Measurements from ENCODE around the gene SEMA7A.

GRCh38 chr15:74390647-74391288 is 43.0 kb downstream of the SEMA7A start:
- TF ChIP-seq GATA3 (IDR thresholded peaks at IDR 0.05; ENCODE audit: low read depth, low read length) (no peak), GATA2 (IDR thresholded peaks at IDR 0.05; ENCODE audit: low read depth, low read length) (no peak)
